GM12891 (cell line): ENCODE data around the gene PEPD.

ENCODE experiments used
- DNase-seq: peaks from one replicate; pipeline ENCODE4 v3.0.0; 2011; ENCODE audit warnings: low spot score; ENCODE audit not compliant: insufficient read length
- FAIRE-seq: peaks from 2 replicates; lab custom pipeline; 2011; peaks lifted over from hg19 to GRCh38; lab: Jason Lieb, UNC
- PAX5 ChIP-seq: IDR thresholded peaks from 2 replicates; pipeline ENCODE4 v1.6.1; 2011; ENCODE audit warnings: low read length, moderate library complexity, mild to moderate bottlenecking; ENCODE audit not compliant: insufficient read depth, severe bottlenecking
- POLR2A ChIP-seq: IDR thresholded peaks from 2 replicates; pipeline ENCODE4 v1.6.1; 2011; ENCODE audit warnings: low read depth, low read length, control low read depth
- POLR2AphosphoS5 ChIP-seq: IDR thresholded peaks from 2 replicates; pipeline ENCODE4 v1.6.1; 2011; ENCODE audit warnings: low read depth, low read length, control low read depth
- POU2F2 ChIP-seq: IDR thresholded peaks from 2 replicates; pipeline ENCODE4 v1.6.1; 2011; ENCODE audit warnings: low read depth, mild to moderate bottlenecking, control low read depth, low read length, moderate library complexity
- SPI1 ChIP-seq: IDR thresholded peaks from 2 replicates; pipeline ENCODE4 v1.6.1; 2011; ENCODE audit warnings: low read depth, low read length, control low read depth
- TAF1 ChIP-seq: IDR thresholded peaks from 2 replicates; pipeline ENCODE4 v1.6.1; 2011; ENCODE audit warnings: low read depth, low read length, control low read depth

Gene PEPD

DNA sequence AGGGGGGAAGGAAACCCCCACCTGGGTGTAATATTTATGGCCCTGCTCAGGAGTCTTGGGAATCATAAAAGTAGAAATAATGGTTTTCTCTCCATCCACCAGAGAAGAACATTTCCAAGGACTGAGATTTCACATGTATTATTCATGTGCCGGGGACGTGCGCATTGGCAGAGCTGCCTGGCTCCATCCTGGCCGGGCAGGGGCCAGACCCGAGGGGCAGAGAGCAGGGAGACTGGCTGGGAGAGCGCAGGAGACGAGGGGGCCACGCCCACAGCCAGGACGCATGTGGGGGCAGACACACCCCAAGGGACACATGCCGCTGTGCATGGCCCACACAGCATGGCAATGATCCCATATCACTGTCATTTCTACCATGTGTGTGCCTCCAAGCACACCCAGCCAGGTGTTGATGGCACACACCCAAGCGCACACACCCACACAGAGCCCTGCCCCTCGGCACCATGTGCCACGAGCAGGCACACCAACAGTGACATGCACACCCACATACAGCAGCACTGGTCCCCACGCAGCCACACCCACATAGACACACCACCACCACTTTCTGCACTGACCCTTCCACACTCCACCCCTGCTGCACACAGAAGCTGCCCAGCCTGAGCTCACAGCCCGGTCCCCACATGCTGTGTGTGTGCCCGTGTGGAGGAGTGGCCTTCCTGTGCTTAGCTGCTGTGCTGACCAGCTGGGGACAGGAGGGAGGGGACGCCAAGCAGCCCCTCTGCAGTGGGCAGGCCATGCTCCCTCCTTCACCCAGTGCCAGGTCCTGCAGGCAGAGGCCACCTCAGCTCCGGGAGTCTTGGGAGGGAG, 108.8 kb downstream of the PEPD start:
- DNase-seq (no peak), FAIRE-seq (no peak)
- TF ChIP-seq POU2F2 (no peak), POLR2A (no peak), SPI1 (no peak), PAX5 (no peak), POLR2AphosphoS5 (no peak), TAF1 (no peak)

DNA sequence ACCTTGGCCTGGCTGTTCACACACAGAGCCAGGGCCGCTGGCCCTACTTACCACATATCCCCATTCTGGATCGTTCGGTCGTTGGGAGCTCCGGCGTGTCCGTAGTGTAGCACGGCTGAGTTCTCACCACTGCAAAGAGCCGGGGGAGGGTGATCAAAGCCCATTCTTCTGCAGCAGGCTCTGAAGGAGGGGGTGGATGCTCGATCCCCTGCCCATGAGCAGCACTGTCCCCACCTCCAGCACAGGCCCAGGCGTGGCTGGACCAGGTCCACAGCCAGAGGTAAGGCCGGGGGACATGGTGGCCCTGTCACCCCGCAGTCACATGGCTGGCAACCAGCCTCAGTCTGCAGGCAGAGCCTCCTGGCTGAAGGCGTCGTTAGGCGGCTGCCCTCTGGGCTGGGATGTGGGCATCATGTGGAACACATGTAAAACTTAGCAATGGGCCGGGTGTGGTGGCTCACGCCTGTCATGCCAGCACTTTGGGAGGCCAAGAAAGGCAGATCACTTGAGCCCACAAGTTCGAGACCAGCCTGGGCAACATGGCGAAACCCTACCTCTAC, 109.9 kb downstream of the PEPD start:
- FAIRE-seq: no peak
- DNase-seq: no peak

DNA sequence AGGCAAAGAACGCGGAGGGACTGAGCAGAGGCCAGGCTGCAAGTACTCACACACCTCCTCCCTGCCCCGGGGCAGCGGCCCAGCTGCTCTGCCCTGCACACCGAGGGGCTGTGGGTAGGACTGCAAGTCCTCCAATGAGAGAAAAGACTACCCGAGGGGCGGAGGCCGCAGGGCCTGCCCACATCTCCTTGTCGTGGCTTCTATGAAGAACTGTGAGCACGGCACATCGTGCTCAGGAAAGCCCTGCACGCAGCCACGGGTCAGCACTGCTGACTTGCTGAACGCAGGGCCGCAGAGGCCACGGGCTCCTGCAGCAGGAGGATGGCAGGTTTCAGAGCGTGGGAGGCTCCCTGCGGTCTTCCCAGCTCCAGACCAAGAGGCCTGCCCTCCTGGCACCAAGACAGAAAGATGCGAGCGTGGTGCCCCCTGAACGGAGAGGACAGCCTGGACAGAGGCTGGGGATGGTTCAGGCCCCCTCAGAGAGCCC, 110.6 kb downstream of the PEPD start:
- FAIRE-seq (no peak), DNase-seq (no peak)
- TF ChIP-seq POLR2A (no peak), POU2F2 (no peak), TAF1 (no peak), SPI1 (no peak), PAX5 (no peak), POLR2AphosphoS5 (no peak)

More for the DNA sequence above, 109.9 kb downstream of the PEPD start:
- TF ChIP-seq POLR2AphosphoS5: no peak
- TF ChIP-seq PAX5: no peak
- TF ChIP-seq POLR2A: no peak
- no peak for TF ChIP-seq TAF1
- no peak for TF ChIP-seq POU2F2
- no peak for TF ChIP-seq SPI1

GRCh38 chr19:33409906-33410685, 111.5 kb downstream of the PEPD start:
- FAIRE-seq (no peak), DNase-seq (no peak)
- TF ChIP-seq POU2F2: no peak
- no peak for TF ChIP-seq PAX5
- no peak for TF ChIP-seq TAF1
- no peak for TF ChIP-seq SPI1
- no peak for TF ChIP-seq POLR2A
- TF ChIP-seq POLR2AphosphoS5: no peak

DNA sequence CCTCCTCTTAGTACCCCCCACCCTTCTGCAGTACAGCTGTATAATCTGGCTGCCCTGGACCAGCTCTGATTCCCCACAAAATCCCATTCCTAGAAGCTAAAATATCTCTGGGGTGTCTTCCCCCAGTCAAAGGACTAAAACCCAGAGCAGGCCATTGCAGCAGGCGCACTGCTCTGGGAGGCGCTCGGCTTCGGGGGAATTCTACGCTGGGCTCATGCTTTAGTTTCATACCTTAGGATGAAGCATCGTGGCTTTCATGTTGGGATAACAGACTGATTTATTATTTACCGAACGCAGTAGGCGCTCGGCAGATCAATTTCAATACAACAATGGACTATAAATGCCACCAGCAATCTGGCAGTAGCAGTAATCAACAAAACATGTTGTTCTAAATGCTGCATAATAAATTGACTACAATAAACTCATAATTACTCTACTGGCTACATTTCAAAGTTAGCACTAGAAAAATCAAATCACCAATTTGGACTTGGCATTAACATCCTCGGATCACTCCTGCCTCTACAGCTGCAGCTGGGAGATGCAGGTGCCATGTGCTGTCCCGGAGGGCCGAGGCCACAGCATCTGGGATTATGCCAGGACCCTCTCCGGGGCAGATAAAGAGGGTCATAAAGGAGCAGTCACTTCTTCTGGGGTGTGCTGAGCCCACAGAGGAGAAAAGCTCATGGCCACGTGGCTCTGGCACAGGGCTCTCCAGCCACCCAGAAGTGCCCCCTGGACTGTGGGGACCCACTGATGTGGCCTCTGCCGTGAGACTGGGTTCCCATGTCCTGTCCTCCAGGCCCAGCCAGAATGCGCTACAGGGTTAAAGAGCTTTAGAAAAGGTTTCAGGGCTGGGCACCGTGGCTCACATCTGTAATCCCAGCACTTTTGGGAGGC, 112.8 kb downstream of the PEPD start:
- FAIRE-seq: no peak
- TF ChIP-seq PAX5: no peak
- TF ChIP-seq POLR2AphosphoS5: no peak
- no peak for TF ChIP-seq POU2F2
- no peak for TF ChIP-seq TAF1
- no peak for TF ChIP-seq SPI1
- no peak for TF ChIP-seq POLR2A
- no peak for DNase-seq

GRCh38 chr19:33408116-33408515, 113.5 kb downstream of the PEPD start:
- DNase-seq: no peak
- TF ChIP-seq SPI1 (no peak), POLR2AphosphoS5 (no peak), POLR2A (no peak), PAX5 (no peak), POU2F2 (no peak), TAF1 (no peak)
- no peak for FAIRE-seq

DNA sequence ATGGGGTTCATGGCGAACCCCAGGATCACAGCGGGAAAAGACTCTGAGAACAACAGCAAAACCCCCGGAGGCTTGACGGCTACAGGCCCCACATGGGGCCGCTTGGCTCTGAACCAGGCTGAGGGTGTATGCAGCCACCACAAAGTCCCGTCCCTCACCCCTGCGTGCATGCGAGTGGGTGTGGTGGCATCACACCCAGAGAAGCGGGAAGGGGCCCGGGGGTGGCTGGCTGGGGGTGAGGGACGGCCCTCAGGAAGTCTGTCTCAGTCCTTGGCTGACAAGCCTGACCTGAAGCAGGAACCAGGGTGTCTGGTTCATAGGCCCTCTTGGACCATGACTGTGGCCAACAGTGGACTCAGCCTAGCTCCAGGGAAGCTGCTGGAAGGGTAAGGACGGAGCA, 113.9 kb downstream of the PEPD start:
- TF ChIP-seq POU2F2 (no peak), TAF1 (no peak), POLR2AphosphoS5 (no peak), POLR2A (no peak), PAX5 (no peak), SPI1 (no peak)
- no peak for DNase-seq
- no peak for FAIRE-seq

DNA sequence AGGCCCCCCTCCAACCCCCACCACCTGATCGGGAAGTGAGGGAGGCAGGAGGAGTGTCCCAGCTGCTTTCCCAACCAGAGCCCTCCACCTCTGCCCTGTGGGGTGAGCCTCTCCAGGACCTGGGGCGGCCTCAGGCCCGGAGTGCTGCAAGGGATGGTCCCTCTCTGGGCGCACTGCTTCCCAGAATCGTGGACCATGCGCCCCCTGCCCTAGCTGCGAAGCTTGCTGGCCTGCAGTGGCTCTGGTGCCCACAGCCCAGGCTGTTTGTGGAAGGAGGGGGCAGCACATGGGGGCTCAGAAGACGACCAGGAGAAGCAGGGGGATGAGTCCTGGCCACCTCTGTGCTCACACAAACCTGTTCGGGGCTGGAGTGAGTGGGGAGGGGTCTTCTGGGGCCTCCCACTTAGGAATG, 114.4 kb downstream of the PEPD start:
- TF ChIP-seq TAF1 (no peak), POU2F2 (no peak), POLR2AphosphoS5 (no peak), POLR2A (no peak), SPI1 (no peak), PAX5 (no peak)
- DNase-seq: no peak
- no peak for FAIRE-seq
